ENCODE data around the gene PPP4R3B. TPM values are rescaled to one million over a fixed set of nuclear protein-coding genes. Genes with fewer than 3 reads are reported as not detected.

PPP4R3B gene
- total and polyA plus RNA-seq, 2 of the 4 experiments (the other 2 are of a cell fraction) = 11.9 to 23.7 TPM

GRCh38 chr2:55565613-55566012 is 51.8 kb downstream of the PPP4R3B start:
- no peak overlapping the region for H3K18ac ChIP-seq (ENCODE audit: low read depth, low read length)
- H3K27ac ChIP-seq (ENCODE audit: insufficient read depth, low read length) = no peak overlapping the region
- H2BK120ac ChIP-seq (ENCODE audit: low read depth, low read length) = no peak overlapping the region
- H4K91ac ChIP-seq (ENCODE audit: insufficient read depth, low read depth, low read length) = no peak overlapping the region
- H3K27me3 ChIP-seq (ENCODE audit: control insufficient read depth, insufficient read depth, low read length) = no peaks in the 10 kb centered on the region
- no peak overlapping the region for H3K4me3 ChIP-seq (ENCODE audit: insufficient read depth, low read depth, low read length)
- dilution Hi-C loops (cut with HindIII; ENCODE audit: low sequenced_read_pairs, unreplicated experiment) (no loop called here), intact Hi-C loops (cut with micrococcal nuclease) (no loop called here), in situ Hi-C loops (cut with MboI; ENCODE audit: low sequenced_read_pairs) (no loop called here)
- H4K5ac ChIP-seq (ENCODE audit: low read depth, low read length) = no peak overlapping the region
- ChIA-PET POLR2A (ENCODE audit: unreplicated experiment) (no interaction called here), CTCF (no interaction called here)
- BruUV-seq (replicated peaks) = no TSS peak
- no peak for DNase-seq
- no peak overlapping the region for H3K14ac ChIP-seq (replicated peaks; ENCODE audit: low read depth, low read length)
- no peaks in the 10 kb centered on the region for H3K9me1 ChIP-seq (ENCODE audit: insufficient read depth, low read length)
- no peak overlapping the region for H2AK5ac ChIP-seq (ENCODE audit: low read depth, low read length)
- no CpG with 5 or more reads among the region's 1 CpG for WGBS, 2 experiments (ENCODE audit: extremely low coverage in 2 of 2, insufficient read length in 1 of 2)
- no peaks in the 10 kb centered on the region for H3K79me1 ChIP-seq (ENCODE audit: low read depth in 1 of 2, low read length in 2 of 2)
- no peak overlapping the region for H3K4ac ChIP-seq (ENCODE audit: low read depth, low read length)
- H4K20me1 ChIP-seq (ENCODE audit: insufficient read depth, low read length) = no peaks in the 10 kb centered on the region
- H3K9ac ChIP-seq (ENCODE audit: low read depth, low read length) = no peak overlapping the region
- no peak overlapping the region for H2BK5ac ChIP-seq (ENCODE audit: low read depth, low read length, poor library complexity, severe bottlenecking)
- H3K23ac ChIP-seq (ENCODE audit: low read depth, low read length) = no peak overlapping the region
- H4K8ac ChIP-seq (ENCODE audit: low read depth in 2 of 2, low read length in 2 of 2) = no peak overlapping the region
- H2AK9ac ChIP-seq (replicated peaks; ENCODE audit: low read depth, low read length, poor library complexity) = no peak overlapping the region
- no peak for TF ChIP-seq USF2 (IDR thresholded peaks at IDR 0.05; ENCODE audit: low read depth, low read length)
- no peak for TF ChIP-seq FOS (IDR thresholded peaks at IDR 0.05; ENCODE audit: low read depth, low read length)
- TF ChIP-seq MXI1 (IDR thresholded peaks at IDR 0.05; ENCODE audit: borderline replicate concordance, low read depth, low read length) = no peak
- TF ChIP-seq MAFK (IDR thresholded peaks at IDR 0.05; ENCODE audit: low read depth, low read length) = no peak
- no peak for TF ChIP-seq MAZ (IDR thresholded peaks at IDR 0.05; ENCODE audit: borderline replicate concordance, low read depth, low read length)
- TF ChIP-seq RFX5 (IDR thresholded peaks at IDR 0.05; ENCODE audit: low read depth, low read length) = no peak
- TF ChIP-seq BHLHE40 (IDR thresholded peaks at IDR 0.05; ENCODE audit: low read depth, low read length) = no peak
- TF ChIP-seq POLR2A (IDR thresholded peaks at IDR 0.05; ENCODE audit: low read depth, low read length) = no peak
- no peak for TF ChIP-seq RAD21 (IDR thresholded peaks at IDR 0.05; ENCODE audit: low read length)
- no peak for TF ChIP-seq CHD1 (IDR thresholded peaks at IDR 0.05; ENCODE audit: low read depth, low read length)
- no peak for TF ChIP-seq ELK1 (IDR thresholded peaks at IDR 0.05; ENCODE audit: borderline replicate concordance, low read depth, low read length)
- no peak for TF ChIP-seq SMC3 (IDR thresholded peaks at IDR 0.05; ENCODE audit: low read depth, low read length)
- TF ChIP-seq RCOR1 (IDR thresholded peaks at IDR 0.05; ENCODE audit: insufficient replicate concordance, low read length) = no peak
- no peak for TF ChIP-seq NFE2L2 (IDR thresholded peaks at IDR 0.05; ENCODE audit: low read depth, low read length)
- TF ChIP-seq CTCF (conservative IDR thresholded peaks at IDR 0.05; ENCODE audit: low read depth, low read length) = no peak
- peaks cover 28% of the 10 kb centered on the region for H3K36me3 ChIP-seq (ENCODE audit: control insufficient read depth, insufficient read depth, low read length)
- ATAC-seq (ENCODE audit: low read depth) = no peak
- no peak overlapping the region for H2AFZ ChIP-seq (replicated peaks; ENCODE audit: low read length, poor library complexity)
- H2BK15ac ChIP-seq (ENCODE audit: low read depth, low read length) = no peak overlapping the region
- no peak overlapping the region for H2BK20ac ChIP-seq (ENCODE audit: low read depth, low read length)
- H3K4me2 ChIP-seq (ENCODE audit: low read depth, low read length) = no peak overlapping the region
- H3K4me1 ChIP-seq (ENCODE audit: control insufficient read depth, insufficient read depth, low read length) = no peaks in the 10 kb centered on the region
- H3K9me3 ChIP-seq (ENCODE audit: control insufficient read depth, insufficient read depth, low read length) = 0 out of 2 replicates have a peak, but pooled peaks cover 4% of the 10 kb centered on the region
- no peak overlapping the region for H3K56ac ChIP-seq (ENCODE audit: extremely low read depth, insufficient read depth, low read length)
